Measurements from ENCODE around the gene FOXS1.
"Not testable (repeated sequence)": the region's sequence is repeated elsewhere in the genome, so short reads cannot be mapped to it uniquely, and the experiment has no call there.

FOXS1 gene

DNA sequence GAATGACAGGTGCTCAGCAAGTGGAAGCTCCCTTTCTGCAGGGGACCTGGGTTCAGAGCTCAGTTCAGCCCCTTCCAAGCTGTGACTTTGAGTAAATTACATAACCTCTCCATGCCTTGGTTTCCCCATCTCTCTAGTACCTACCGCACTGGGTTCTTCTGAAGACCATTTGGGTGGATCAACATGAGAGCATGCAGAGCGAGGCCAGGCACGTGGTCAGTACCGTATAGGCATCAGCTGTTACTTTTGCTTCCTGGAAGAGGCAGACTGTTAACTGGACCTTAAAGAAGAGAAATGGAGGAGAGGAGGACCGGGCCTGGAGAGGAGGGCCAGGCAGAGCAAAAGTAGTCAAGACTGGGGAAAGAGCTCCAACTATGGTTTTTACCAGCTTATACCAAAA, 27.9 kb downstream of the FOXS1 start:
- H3K9me3 ChIP-seq (ENCODE audit: low read length), result no peaks in the 10 kb centered on the region
- H3K4me3 ChIP-seq (ENCODE audit: low read depth in 1 of 2, low read length in 2 of 2), result no peak overlapping the region
- H3K36me3 ChIP-seq (ENCODE audit: insufficient read depth, low read length), result no peaks in the 10 kb centered on the region
- H3K27me3 ChIP-seq (ENCODE audit: control insufficient read depth in 1 of 2, insufficient read depth in 2 of 2, low read length in 2 of 2), result no peaks in the 10 kb centered on the region
- peaks cover 4% of the 10 kb centered on the region for H3K4me1 ChIP-seq (ENCODE audit: insufficient read depth, low read length)
- H3K9ac ChIP-seq (ENCODE audit: low read length), result no peak overlapping the region
- no peak overlapping the region for H3K27ac ChIP-seq (ENCODE audit: low read depth, low read length)

DNA sequence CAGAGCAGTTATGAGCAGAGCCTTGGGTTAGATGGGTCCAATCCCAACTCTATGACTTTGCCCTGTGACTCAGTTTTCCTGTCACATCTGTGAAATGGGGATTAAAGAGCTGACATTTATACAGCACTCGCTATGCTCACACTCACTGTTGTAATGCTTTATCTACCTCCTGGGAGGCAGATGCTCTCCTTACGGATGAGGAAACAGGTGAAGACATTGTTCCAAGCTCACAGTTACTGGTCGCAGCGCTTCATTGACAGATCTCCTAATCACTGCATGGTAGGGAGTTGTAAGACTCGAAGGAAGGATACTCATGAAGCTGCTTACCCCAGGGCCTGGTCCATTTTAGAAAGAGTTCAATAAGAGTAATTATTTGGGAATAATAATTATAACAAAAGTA, 29.2 kb downstream of the FOXS1 start:
- Histone ChIP-seq H3K4me3 (ENCODE audit: low read depth in 1 of 2, low read length in 2 of 2) (no peak overlapping the region), H3K4me1 (ENCODE audit: insufficient read depth, low read length) (no peaks in the 10 kb centered on the region), H3K27me3 (ENCODE audit: control insufficient read depth in 1 of 2, insufficient read depth in 2 of 2, low read length in 2 of 2) (no peaks in the 10 kb centered on the region), H3K27ac (ENCODE audit: low read depth, low read length) (no peak overlapping the region), H3K9me3 (ENCODE audit: low read length) (no peaks in the 10 kb centered on the region), H3K9ac (ENCODE audit: low read length) (no peak overlapping the region), H3K36me3 (ENCODE audit: insufficient read depth, low read length) (no peaks in the 10 kb centered on the region)

DNA sequence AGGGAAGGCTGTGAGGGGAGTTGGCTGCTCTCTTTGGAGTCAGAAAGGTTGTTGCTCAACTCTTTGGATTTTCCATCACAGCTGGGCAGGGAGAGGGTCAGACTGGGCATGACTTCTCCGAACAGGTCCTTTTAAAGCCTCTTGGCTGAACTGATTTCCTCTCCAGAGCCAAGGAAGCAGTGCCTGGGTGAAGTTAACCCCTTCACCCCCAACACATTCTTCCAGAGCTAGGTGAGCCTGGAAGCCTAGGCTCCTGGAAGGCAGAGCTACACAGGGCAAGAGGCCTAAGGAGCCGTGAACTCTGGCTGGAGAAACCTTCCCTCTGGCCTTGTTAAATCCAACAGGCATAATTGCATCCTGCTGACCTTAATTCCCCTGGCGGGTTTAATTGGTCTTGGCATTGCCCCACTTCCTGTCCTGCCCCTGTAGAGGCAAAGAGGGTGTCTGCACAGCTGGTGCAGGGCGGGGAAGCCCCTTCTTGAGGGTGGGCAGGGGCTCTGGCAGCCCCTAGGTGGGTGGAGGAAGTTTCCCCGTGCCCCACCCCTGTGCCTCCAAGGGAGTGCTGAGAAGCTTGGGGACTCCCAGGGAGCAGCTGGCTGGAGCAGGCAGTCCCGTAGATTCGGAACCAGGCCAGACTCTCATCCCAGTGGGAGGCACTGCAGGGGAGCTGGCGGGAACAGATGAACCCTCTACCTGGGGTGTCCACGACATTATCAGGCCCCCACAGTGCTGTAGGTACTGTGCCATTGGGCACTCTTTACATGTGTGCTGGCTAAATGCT, 29.8 kb downstream of the FOXS1 start:
- Histone ChIP-seq H3K27ac (ENCODE audit: low read depth, low read length) (no peak overlapping the region), H3K9ac (ENCODE audit: low read length) (no peak overlapping the region), H3K4me3 (ENCODE audit: low read depth in 1 of 2, low read length in 2 of 2) (no peak overlapping the region), H3K27me3 (ENCODE audit: control insufficient read depth in 1 of 2, insufficient read depth in 2 of 2, low read length in 2 of 2) (no peaks in the 10 kb centered on the region), H3K36me3 (ENCODE audit: insufficient read depth, low read length) (no peaks in the 10 kb centered on the region), H3K4me1 (ENCODE audit: insufficient read depth, low read length) (no peaks in the 10 kb centered on the region), H3K9me3 (ENCODE audit: low read length) (no peaks in the 10 kb centered on the region)

DNA sequence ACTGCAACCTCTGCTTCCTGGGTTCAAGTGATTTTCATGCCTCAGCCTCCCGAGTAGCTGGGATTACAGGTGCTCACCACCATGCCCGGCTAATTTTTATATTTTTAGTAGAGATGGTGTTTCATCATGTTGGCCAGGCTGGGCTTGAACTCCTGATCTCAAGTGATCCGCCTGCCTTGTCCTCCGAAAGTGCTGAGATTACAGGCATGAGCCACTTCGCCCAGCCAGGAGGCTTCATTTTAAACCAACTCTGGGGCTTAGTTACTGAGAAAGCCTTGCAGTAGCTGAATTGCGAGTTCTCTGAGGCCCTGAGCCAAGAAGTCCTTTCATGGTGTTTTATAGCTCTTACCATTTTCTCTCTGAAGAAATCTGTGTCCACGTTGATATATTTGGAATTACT, 31.3 kb downstream of the FOXS1 start:
- H3K27ac ChIP-seq (ENCODE audit: low read depth, low read length); H3K4me3 ChIP-seq (ENCODE audit: low read depth in 1 of 2, low read length in 2 of 2); H3K27me3 ChIP-seq (ENCODE audit: control insufficient read depth in 1 of 2, insufficient read depth in 2 of 2, low read length in 2 of 2); H3K36me3 ChIP-seq (ENCODE audit: insufficient read depth, low read length); H3K9me3 ChIP-seq (ENCODE audit: low read length); H3K9ac ChIP-seq (ENCODE audit: low read length); H3K4me1 ChIP-seq (ENCODE audit: insufficient read depth, low read length): not testable (repeated sequence)

GRCh38 chr20:31813611-31814010, 31.8 kb downstream of the FOXS1 start:
- H3K27ac ChIP-seq (ENCODE audit: low read depth, low read length), result no peak overlapping the region
- H3K9me3 ChIP-seq (ENCODE audit: low read length), result no peaks in the 10 kb centered on the region
- no peaks in the 10 kb centered on the region for H3K27me3 ChIP-seq (ENCODE audit: control insufficient read depth in 1 of 2, insufficient read depth in 2 of 2, low read length in 2 of 2)
- no peaks in the 10 kb centered on the region for H3K4me1 ChIP-seq (ENCODE audit: insufficient read depth, low read length)
- no peaks in the 10 kb centered on the region for H3K36me3 ChIP-seq (ENCODE audit: insufficient read depth, low read length)
- no peak overlapping the region for H3K9ac ChIP-seq (ENCODE audit: low read length)
- H3K4me3 ChIP-seq (ENCODE audit: low read depth in 1 of 2, low read length in 2 of 2), result no peak overlapping the region

DNA sequence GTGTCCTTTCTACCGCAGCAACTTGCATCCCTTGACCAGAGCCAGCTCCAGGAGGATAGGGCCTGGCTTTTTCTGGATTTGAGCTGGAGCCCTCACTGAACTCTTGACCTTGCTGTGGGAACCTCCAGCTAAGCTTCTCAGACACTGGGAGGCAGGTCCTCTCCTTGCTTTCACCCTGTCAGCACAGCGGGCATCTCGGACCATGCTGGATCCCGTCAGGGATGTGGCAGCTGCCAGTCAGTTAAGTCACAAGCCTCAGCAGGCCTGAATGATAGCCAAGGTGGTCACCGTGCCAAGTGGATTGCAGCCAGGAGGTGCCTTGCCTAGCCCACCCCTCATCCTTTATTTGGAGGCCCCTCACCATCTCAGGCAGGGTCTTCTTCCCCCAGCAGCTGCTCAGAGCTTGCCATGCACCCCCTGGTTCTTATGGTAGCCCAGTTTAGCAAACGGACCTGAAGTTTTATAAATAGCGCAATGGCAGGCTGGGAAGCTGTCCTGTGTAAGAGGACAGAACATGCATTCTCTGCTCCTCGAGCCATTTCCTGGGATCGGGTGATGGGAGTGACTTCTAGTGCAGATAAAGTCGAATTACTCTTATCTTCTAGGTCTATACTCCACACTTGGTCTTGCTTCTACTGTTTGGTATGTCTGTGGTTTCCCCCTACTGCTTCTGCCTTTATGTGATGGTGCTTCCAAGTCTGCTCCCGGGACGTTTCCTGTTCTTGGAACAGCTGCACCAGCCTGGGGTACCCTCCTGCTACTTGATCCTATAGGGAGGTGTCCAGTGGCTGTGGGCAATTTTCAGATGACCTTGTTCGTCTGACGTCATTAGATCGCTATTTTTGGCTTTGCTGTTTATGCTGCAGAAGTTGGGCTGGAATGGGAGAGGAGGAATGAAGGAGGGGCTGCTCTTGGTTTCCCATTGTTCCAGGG, 33.3 kb downstream of the FOXS1 start:
- no peak overlapping the region for H3K27ac ChIP-seq (ENCODE audit: low read depth, low read length)
- H3K9ac ChIP-seq (ENCODE audit: low read length), result no peak overlapping the region
- no peaks in the 10 kb centered on the region for H3K9me3 ChIP-seq (ENCODE audit: low read length)
- no peak overlapping the region for H3K4me3 ChIP-seq (ENCODE audit: low read depth in 1 of 2, low read length in 2 of 2)
- H3K4me1 ChIP-seq (ENCODE audit: insufficient read depth, low read length), result no peaks in the 10 kb centered on the region
- no peaks in the 10 kb centered on the region for H3K36me3 ChIP-seq (ENCODE audit: insufficient read depth, low read length)
- H3K27me3 ChIP-seq (ENCODE audit: control insufficient read depth in 1 of 2, insufficient read depth in 2 of 2, low read length in 2 of 2), result no peaks in the 10 kb centered on the region

GRCh38 chr20:31811198-31811597, 34.2 kb downstream of the FOXS1 start:
- Histone ChIP-seq H3K4me1 (ENCODE audit: insufficient read depth, low read length) (no peaks in the 10 kb centered on the region), H3K4me3 (ENCODE audit: low read depth in 1 of 2, low read length in 2 of 2) (no peak overlapping the region), H3K27ac (ENCODE audit: low read depth, low read length) (no peak overlapping the region), H3K27me3 (ENCODE audit: control insufficient read depth in 1 of 2, insufficient read depth in 2 of 2, low read length in 2 of 2) (no peaks in the 10 kb centered on the region), H3K9me3 (ENCODE audit: low read length) (no peaks in the 10 kb centered on the region), H3K9ac (ENCODE audit: low read length) (no peak overlapping the region), H3K36me3 (ENCODE audit: insufficient read depth, low read length) (no peaks in the 10 kb centered on the region)

GRCh38 chr20:31809661-31810060, 35.7 kb downstream of the FOXS1 start:
- H3K27me3 ChIP-seq (ENCODE audit: control insufficient read depth in 1 of 2, insufficient read depth in 2 of 2, low read length in 2 of 2), result no peaks in the 10 kb centered on the region
- no peaks in the 10 kb centered on the region for H3K9me3 ChIP-seq (ENCODE audit: low read length)
- H3K4me3 ChIP-seq (ENCODE audit: low read depth in 1 of 2, low read length in 2 of 2), result no peak overlapping the region
- H3K9ac ChIP-seq (ENCODE audit: low read length), result no peak overlapping the region
- no peaks in the 10 kb centered on the region for H3K36me3 ChIP-seq (ENCODE audit: insufficient read depth, low read length)
- H3K4me1 ChIP-seq (ENCODE audit: insufficient read depth, low read length), result no peaks in the 10 kb centered on the region
- no peak overlapping the region for H3K27ac ChIP-seq (ENCODE audit: low read depth, low read length)

- Histone ChIP-seq H3K36me3 (ENCODE audit: insufficient read depth, low read length) (no peaks in the 10 kb centered on the region), H3K27ac (ENCODE audit: low read depth, low read length) (no peak overlapping the region), H3K9ac (ENCODE audit: low read length) (no peak overlapping the region), H3K4me1 (ENCODE audit: insufficient read depth, low read length) (no peaks in the 10 kb centered on the region), H3K9me3 (ENCODE audit: low read length) (no peaks in the 10 kb centered on the region), H3K4me3 (ENCODE audit: low read depth in 1 of 2, low read length in 2 of 2) (no peak overlapping the region), H3K27me3 (ENCODE audit: control insufficient read depth in 1 of 2, insufficient read depth in 2 of 2, low read length in 2 of 2) (no peaks in the 10 kb centered on the region)
Measured at GRCh38 chr20:31808481-31808880, 36.9 kb downstream of the FOXS1 start.

GRCh38 chr20:31806564-31807355, 38.6 kb downstream of the FOXS1 start:
- no peak overlapping the region for H3K4me3 ChIP-seq (ENCODE audit: low read depth in 1 of 2, low read length in 2 of 2)
- H3K4me1 ChIP-seq (ENCODE audit: insufficient read depth, low read length), result no peaks in the 10 kb centered on the region
- H3K27ac ChIP-seq (ENCODE audit: low read depth, low read length), result no peak overlapping the region
- no peaks in the 10 kb centered on the region for H3K36me3 ChIP-seq (ENCODE audit: insufficient read depth, low read length)
- H3K27me3 ChIP-seq (ENCODE audit: control insufficient read depth in 1 of 2, insufficient read depth in 2 of 2, low read length in 2 of 2), result no peaks in the 10 kb centered on the region
- H3K9me3 ChIP-seq (ENCODE audit: low read length), result no peaks in the 10 kb centered on the region
- no peak overlapping the region for H3K9ac ChIP-seq (ENCODE audit: low read length)

GRCh38 chr20:31803552-31804291, 41.7 kb downstream of the FOXS1 start:
- no peak overlapping the region for H3K27ac ChIP-seq (ENCODE audit: low read depth, low read length)
- H3K27me3 ChIP-seq (ENCODE audit: control insufficient read depth in 1 of 2, insufficient read depth in 2 of 2, low read length in 2 of 2), result no peaks in the 10 kb centered on the region
- no peaks in the 10 kb centered on the region for H3K9me3 ChIP-seq (ENCODE audit: low read length)
- H3K9ac ChIP-seq (ENCODE audit: low read length), result no peak overlapping the region
- H3K4me3 ChIP-seq (ENCODE audit: low read depth in 1 of 2, low read length in 2 of 2), result no peak overlapping the region
- H3K36me3 ChIP-seq (ENCODE audit: insufficient read depth, low read length), result no peaks in the 10 kb centered on the region
- H3K4me1 ChIP-seq (ENCODE audit: insufficient read depth, low read length), result no peaks in the 10 kb centered on the region

All from muscle layer of colon (tissue), 2 donors.